Right atrium auricular region (tissue), 2 donors: ENCODE data around the gene KANK4. TPM values are rescaled to one million over a fixed set of nuclear protein-coding genes. Genes with fewer than 3 reads are reported as not detected.
"Not testable (repeated sequence)": the region's sequence is repeated elsewhere in the genome, so short reads cannot be mapped to it uniquely, and the experiment has no call there.

Experiments
- DNase-seq: peaks from one replicate; pipeline ENCODE4 v3.0.0-alpha.2; 2019; ENCODE audit warnings: low spot score
- H3K27ac ChIP-seq, 2 donors: fragments of 200-600 bp; sonication (generic); 1 replicate in 1 of 2; 2 replicates in 1 of 2; pipeline ENCODE4 v1.5.1; 2016 to 2019
- H3K27me3 ChIP-seq, 2 donors: fragments of 200-600 bp; sonication (generic); one replicate each; pipeline versions ENCODE4 v1.5.1 to v1.6.0; 2017 to 2019
- H3K36me3 ChIP-seq: fragments of 200-600 bp; sonication (generic); one replicate; pipeline ENCODE4 v1.5.1; 2016
- H3K4me1 ChIP-seq, 2 donors: fragments of 200-600 bp; sonication (generic); one replicate each; pipeline versions ENCODE4 v1.5.1 to v1.6.0; 2017 to 2019
- H3K4me3 ChIP-seq, 2 donors: fragments of 200-600 bp; sonication (generic); 1 replicate in 1 of 2; 2 replicates in 1 of 2; pipeline ENCODE4 v1.5.1; 2017 to 2019; ENCODE audit warnings: mild to moderate bottlenecking in 1 of 2, moderate library complexity in 1 of 2
- H3K9me3 ChIP-seq, 2 donors: fragments of 200-600 bp; sonication (generic); one replicate each; pipeline ENCODE4 v1.5.1; 2019
- CTCF ChIP-seq, 2 donors: fragments of 200-600 bp; sonication (generic); IDR thresholded peaks; one replicate each; pipeline ENCODE4 v1.5.1; 2019; ENCODE audit warnings: antibody characterized with exemption in 2 of 2
- total RNA-seq, 2 donors: library from RNA; depleted of rRNA; stranded (reverse); fragments of >200 nt; gene quantifications; one replicate each; pipeline ENCODE4 v1.1.0, GENCODE V29; 2016

KANK4 gene
- total RNA-seq, 2 donors from 2014 or later: 0.12 to 0.63 TPM

GRCh38 chr1:62228136-62228882 lies 90.9 kb downstream of the KANK4 start:
- Histone ChIP-seq H3K27ac (no peak overlapping the region), H3K9me3 (no peaks in the 10 kb centered on the region), H3K4me3 (no peak overlapping the region), H3K4me1 (no peaks in the 10 kb centered on the region), H3K27me3 (no peaks in the 10 kb centered on the region), H3K36me3 (no peaks in the 10 kb centered on the region)
- TF ChIP-seq CTCF (IDR thresholded peaks at IDR 0.05): no peak
- DNase-seq: no peak

- H3K36me3 ChIP-seq: no peaks in the 10 kb centered on the region
- H3K27ac ChIP-seq: no peak overlapping the region
- H3K4me3 ChIP-seq: no peak overlapping the region
- no peak for DNase-seq
- no peaks in the 10 kb centered on the region for H3K9me3 ChIP-seq
- no peaks in the 10 kb centered on the region for H3K4me1 ChIP-seq
- H3K27me3 ChIP-seq: no peaks in the 10 kb centered on the region
- no peak for TF ChIP-seq CTCF (IDR thresholded peaks at IDR 0.05)
Measured at GRCh38 chr1:62227496-62227895, 91.7 kb downstream of the KANK4 start.

GRCh38 chr1:62224182-62224581 lies 95.1 kb downstream of the KANK4 start:
- TF ChIP-seq CTCF (IDR thresholded peaks at IDR 0.05): no peak
- Histone ChIP-seq H3K27me3 (no peaks in the 10 kb centered on the region), H3K36me3 (no peaks in the 10 kb centered on the region), H3K4me1 (no peaks in the 10 kb centered on the region), H3K27ac (no peak overlapping the region), H3K9me3 (no peaks in the 10 kb centered on the region), H3K4me3 (no peak overlapping the region)
- DNase-seq: no peak

- H3K4me1 ChIP-seq: no peaks in the 10 kb centered on the region
- no peak for TF ChIP-seq CTCF (IDR thresholded peaks at IDR 0.05)
- H3K27me3 ChIP-seq: no peaks in the 10 kb centered on the region
- H3K36me3 ChIP-seq: no peaks in the 10 kb centered on the region
- H3K4me3 ChIP-seq: no peak overlapping the region
- no peak for DNase-seq
- no peak overlapping the region for H3K27ac ChIP-seq
- H3K9me3 ChIP-seq: no peaks in the 10 kb centered on the region
Measured at GRCh38 chr1:62222321-62222720, 96.9 kb downstream of the KANK4 start.

- Histone ChIP-seq H3K9me3 (no peaks in the 10 kb centered on the region), H3K27ac (no peak overlapping the region), H3K27me3 (no peaks in the 10 kb centered on the region), H3K4me1 (no peaks in the 10 kb centered on the region), H3K36me3 (no peaks in the 10 kb centered on the region), H3K4me3 (no peak overlapping the region)
- DNase-seq: no peak
- TF ChIP-seq CTCF (IDR thresholded peaks at IDR 0.05): no peak
Measured at GRCh38 chr1:62221171-62221570, 98.1 kb downstream of the KANK4 start.

GRCh38 chr1:62220456-62220855 lies 98.8 kb downstream of the KANK4 start:
- H3K9me3 ChIP-seq, H3K36me3 ChIP-seq, DNase-seq: not testable (repeated sequence)

More at GRCh38 chr1:62220456-62220855, 98.8 kb downstream of the KANK4 start:
- H3K27me3 ChIP-seq, H3K27ac ChIP-seq, H3K4me3 ChIP-seq, H3K4me1 ChIP-seq: not testable (repeated sequence)
